ENCODE data around the gene KRT15. TPM values are rescaled to one million over a fixed set of nuclear protein-coding genes. Genes with fewer than 3 reads are reported as not detected.

Gene KRT15
- polyA plus RNA-seq, 3 donors from 2014 or later, result not detected

DNA sequence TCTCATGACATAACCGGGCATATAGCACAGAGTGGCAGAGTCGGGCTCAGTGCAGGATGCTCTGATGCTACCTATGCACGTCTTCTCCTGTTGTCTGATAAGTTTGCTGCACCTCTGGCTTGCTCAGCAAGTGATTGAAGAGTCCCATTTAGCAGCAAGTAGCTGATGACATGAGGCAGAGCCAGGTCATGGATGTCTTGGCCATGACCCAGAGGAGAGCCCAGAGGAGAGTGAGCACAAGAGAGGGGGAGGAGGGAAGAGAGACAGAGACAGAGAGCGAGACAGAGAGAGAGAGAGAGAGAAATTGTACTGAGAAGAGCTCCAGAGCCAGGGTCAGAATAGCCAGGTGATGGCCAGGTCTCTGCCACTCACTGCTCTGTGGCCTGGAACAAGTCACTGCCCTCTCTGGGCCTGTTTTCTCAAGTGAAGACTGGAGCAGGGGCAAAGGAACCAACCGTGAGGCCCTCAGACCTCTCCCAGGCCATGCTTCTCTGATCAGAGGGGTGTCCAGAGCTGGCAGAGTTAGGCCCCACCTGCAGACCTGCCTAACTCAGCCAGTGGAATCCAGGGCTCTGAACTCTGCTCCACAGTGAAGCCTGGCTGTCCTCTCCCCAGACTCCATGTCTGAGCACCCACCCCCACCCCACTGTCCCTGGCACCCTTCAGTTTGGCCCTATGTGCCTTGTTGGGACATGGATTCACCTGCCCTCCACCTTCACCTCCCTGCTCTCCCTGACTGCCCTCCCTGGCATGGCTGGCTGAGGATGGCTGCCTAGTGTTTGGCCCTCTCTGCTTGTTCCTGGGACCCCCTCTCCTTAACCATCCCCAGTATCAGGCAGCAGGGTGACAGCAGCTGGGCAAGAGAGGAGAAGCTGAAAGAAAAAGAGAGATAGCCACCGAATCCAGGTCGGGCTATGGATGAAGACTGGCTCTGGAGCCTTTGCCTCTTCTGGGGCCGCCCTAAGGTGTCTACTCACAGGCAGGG, 33.5 kb downstream of the KRT15 start:
- H3K4me1 Mint-ChIP-seq, result no peaks in the 10 kb centered on the region

DNA sequence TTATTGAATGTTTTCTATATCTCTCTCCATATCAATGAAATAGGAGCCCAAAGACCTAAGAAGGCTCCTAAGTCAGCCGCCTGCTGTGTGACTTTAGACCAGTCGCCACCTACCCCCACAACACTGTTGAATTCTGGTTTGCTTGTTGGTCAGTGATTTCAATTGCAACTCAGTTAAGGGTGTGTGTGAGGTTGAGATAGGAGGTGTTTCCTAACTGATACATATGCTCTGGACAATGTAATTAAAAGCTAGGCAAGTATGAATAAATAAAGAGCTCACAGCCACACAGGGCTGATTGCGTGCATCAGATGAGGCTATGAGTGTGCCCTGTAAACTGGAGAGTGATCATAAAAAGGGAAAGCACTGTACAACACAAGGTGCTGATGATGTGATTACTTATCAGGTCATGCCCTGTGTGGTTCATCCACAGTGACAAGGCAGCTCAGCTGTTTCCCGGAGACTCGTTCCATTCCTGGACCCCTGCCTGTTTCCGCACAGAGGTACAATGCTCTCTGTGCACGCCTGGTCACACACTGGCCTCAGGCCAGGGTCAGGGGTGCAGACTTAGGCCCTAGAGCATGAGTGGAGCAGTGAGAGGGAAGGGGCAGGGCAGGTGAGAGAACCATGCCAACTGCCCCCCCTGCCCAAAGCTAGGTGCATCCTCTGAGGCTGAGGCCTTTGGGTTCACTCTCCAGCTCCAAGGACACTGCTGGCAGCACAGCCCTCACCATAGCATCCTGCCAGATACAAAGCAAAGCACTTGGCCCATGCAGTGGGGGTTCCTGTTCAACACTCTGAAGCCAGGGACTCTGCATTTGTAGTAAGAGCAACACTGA, 34.5 kb downstream of the KRT15 start:
- H3K27me3 Mint-ChIP-seq (ENCODE audit: low read depth in 3 of 3), result peaks cover 2 to 4% (median 4%) of the 10 kb centered on the region in 3 donors
- DNase-seq, result no peak
- H3K4me3 Mint-ChIP-seq, result no peak overlapping the region
- H3K27ac Mint-ChIP-seq, result no peak overlapping the region
- no peaks in the 10 kb centered on the region for H3K36me3 Mint-ChIP-seq
- H3K4me1 Mint-ChIP-seq, result no peaks in the 10 kb centered on the region
- H3K9me3 Mint-ChIP-seq, result no peaks in the 10 kb centered on the region

More for the DNA sequence above, 33.5 kb downstream of the KRT15 start:
- H3K27ac Mint-ChIP-seq, result peak overlapping the region in 1 of 6 donors; percentile 40
- DNase-seq, result no peak
- H3K9me3 Mint-ChIP-seq, result no peaks in the 10 kb centered on the region
- no peak overlapping the region for H3K4me3 Mint-ChIP-seq
- peaks cover 2 to 4% (median 4%) of the 10 kb centered on the region in 3 donors for H3K27me3 Mint-ChIP-seq (ENCODE audit: low read depth in 3 of 3)
- no peaks in the 10 kb centered on the region for H3K36me3 Mint-ChIP-seq

DNA sequence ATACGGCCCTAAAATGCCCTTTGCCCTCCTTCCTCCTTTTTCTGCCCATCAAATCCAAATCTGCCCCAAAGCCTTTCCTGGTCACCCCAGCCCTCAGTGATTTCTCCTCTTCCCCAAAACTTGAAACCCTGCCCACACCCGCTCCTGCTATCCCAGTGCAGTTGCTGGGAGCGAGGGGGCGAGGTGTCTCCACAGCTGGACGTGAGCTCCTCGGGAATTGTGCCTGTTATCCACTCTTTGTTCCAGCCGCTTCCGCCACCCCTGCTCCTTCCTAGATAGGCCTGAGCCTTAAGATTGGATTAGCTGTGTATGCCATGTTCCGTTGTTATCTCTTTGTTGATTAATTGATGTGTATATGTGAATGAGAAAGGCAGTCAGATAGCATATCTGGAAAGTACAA, 35.2 kb downstream of the KRT15 start:
- Mint-ChIP-seq H3K9me3 (no peaks in the 10 kb centered on the region), H3K27me3 (ENCODE audit: low read depth in 3 of 3) (peaks cover 2 to 4% (median 4%) of the 10 kb centered on the region in 3 donors), H3K27ac (no peak overlapping the region), H3K36me3 (no peaks in the 10 kb centered on the region), H3K4me3 (no peak overlapping the region), H3K4me1 (no peaks in the 10 kb centered on the region)
- no peak for DNase-seq

DNA sequence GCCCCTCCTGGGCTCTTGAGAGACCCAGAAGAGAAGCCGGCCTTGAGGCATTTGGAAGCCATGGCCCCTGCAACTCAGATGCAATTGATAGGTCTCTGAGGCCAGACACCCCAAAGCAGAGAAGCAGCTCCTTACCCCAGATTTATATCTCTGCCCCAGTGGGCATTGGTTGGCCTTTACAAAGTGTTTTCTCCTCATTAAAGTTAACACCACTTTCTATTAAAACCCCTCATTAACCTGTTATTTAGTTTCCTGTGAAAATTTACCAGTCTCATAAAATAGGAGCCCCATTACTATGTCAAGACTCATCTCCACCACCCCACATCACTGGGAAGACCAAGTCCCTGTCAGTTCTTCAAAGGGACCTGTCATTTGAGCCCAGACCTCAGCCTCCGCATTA, 37.7 kb downstream of the KRT15 start, which contains the start of gene KRT35:
Gene KRT35, minus strand, starts transcription at position 116 of the 400 bp plus-strand sequence. Its CDS starts 54 bp downstream, at position 62.
- Mint-ChIP-seq H3K9me3 (no peaks in the 10 kb centered on the region), H3K36me3 (no peaks in the 10 kb centered on the region), H3K4me3 (no peak within 1 kb of the TSS), H3K4me1 (no peaks in the 10 kb centered on the region), H3K27me3 (ENCODE audit: low read depth in 3 of 3) (peaks cover 3 to 6% (median 4%) of the 10 kb centered on the region in 3 donors), H3K27ac (no peak within 1 kb of the TSS)
- DNase-seq, result no peak

DNA sequence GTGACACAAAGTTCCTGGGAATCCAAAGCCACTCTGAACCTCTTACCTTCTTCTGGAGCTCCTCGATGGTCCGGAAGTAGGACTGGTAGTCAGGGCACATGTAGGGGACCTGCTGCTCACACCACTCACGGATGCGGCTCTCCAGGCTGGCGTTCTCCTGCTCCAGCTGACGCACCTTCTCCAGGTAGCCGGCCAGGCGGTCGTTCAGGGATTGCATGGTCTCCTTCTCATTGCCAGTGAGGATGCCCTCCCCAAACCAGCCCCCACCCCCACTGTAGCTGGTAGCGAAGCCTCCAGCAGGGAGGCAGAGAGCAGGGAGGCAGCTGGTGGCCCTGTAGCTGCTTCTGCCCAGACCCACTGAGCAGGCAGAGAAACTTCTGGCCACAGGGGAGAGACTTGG, 38.1 kb downstream of the KRT15 start:
- Mint-ChIP-seq H3K36me3 (no peaks in the 10 kb centered on the region), H3K27me3 (ENCODE audit: low read depth in 3 of 3) (peaks cover 2 to 6% (median 3%) of the 10 kb centered on the region in 3 donors), H3K27ac (no peak overlapping the region), H3K4me1 (no peaks in the 10 kb centered on the region), H3K4me3 (no peak overlapping the region), H3K9me3 (no peaks in the 10 kb centered on the region)
- DNase-seq, result no peak

DNA sequence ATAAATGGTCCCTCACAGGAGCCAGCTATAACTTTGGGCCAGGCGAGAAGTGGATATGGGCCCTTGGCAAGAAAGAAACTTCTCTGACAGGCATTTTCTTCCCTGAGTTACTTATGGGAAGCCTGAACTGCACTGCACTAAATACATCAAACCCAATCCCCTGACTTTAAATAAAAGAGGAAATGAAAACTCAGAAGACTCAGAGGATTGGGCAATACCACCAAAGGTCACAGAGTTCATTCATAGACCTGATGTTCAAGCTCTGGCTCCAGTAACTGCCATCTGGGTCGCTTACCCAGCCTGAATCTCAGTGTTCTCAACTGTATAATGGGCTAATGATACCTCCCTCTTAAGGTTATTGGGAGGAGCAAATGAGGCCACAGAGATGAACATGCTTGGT, 38.6 kb downstream of the KRT15 start:
- Mint-ChIP-seq H3K27ac (no peak overlapping the region), H3K27me3 (ENCODE audit: low read depth in 3 of 3) (peaks cover 2 to 6% (median 3%) of the 10 kb centered on the region in 3 donors), H3K4me1 (no peaks in the 10 kb centered on the region), H3K36me3 (no peaks in the 10 kb centered on the region), H3K4me3 (no peak overlapping the region), H3K9me3 (no peaks in the 10 kb centered on the region)
- no peak for DNase-seq

GRCh38 chr17:41478237-41478636, 40.5 kb downstream of the KRT15 start:
- Mint-ChIP-seq H3K9me3 (no peaks in the 10 kb centered on the region), H3K27me3 (ENCODE audit: low read depth in 3 of 3) (peaks cover 0 to 6% (median 4%) of the 10 kb centered on the region in 3 donors), H3K36me3 (no peaks in the 10 kb centered on the region), H3K27ac (no peak overlapping the region), H3K4me1 (no peaks in the 10 kb centered on the region), H3K4me3 (no peak overlapping the region)
- no peak for DNase-seq

DNA sequence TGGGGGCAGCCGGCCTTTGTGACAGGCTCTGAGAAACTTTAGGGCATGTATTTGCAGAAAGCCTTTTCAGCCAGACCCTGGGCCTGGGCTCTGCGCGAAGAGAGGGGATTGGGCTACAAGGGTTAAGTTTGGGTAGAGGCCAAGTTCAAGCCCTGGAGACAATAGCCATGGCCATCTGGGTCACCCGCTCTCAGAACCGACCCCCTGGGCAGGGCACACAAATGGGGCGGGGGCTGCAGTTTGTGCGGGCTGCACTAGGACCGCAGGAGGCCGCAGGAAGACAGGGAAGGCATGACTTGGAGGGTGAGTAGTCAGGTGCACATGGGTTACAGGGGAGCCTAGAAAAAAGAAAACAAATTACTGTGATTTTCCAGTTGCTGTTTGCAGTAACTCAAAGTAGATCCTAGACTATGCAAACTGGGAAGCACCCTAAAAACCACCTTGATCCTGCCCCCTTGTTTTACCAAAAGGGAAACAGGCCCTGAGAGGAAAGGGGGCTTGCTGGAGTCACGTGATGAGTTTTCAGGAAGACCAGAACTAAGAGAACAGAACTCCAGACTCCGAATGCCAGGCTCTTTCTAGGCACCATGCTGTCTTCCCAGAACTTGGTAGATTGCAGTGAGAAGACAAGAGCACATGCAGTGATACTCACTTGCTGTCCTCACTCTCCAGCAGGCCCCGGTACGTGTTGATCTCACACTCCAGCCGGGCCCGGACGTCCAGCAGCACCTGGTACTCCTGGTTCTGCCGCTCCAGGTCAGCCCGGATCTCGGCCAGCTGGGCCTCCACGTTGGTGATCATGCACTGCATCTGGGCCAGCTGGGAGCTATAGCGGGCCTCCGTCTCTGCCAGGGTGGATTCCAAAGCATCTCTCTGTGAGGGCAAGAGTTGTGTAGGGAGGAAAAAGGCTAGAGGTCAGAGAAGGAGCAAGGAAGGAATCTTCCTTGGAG, 41.5 kb downstream of the KRT15 start:
- no peak overlapping the region for H3K4me3 Mint-ChIP-seq
- DNase-seq, result no peak
- no peak overlapping the region for H3K27ac Mint-ChIP-seq
- no peaks in the 10 kb centered on the region for H3K4me1 Mint-ChIP-seq
- H3K36me3 Mint-ChIP-seq, result no peaks in the 10 kb centered on the region
- H3K27me3 Mint-ChIP-seq (ENCODE audit: low read depth in 3 of 3), result peaks cover 0 to 7% (median 5%) of the 10 kb centered on the region in 3 donors
- no peaks in the 10 kb centered on the region for H3K9me3 Mint-ChIP-seq

DNA sequence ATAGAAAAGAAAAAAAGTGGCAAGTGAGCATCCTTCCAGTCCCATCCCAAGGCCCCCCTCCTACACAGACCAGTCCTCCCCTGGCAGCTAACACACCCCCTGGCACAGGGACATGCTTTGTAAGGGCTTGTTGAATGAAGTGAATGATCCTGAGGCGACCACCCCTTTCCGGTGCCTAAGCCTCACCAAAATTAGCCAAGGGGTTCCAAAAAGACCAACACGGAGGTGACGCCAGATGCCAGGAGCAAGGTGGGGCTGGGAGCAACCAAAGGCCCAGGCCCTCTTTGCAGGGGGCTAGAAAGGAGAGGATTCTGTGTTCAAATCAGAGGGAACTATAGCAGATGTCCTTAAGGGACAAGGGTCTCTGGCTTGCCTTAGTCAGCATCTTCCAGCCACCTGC, 43.3 kb downstream of the KRT15 start:
- Mint-ChIP-seq H3K27me3 (ENCODE audit: low read depth in 3 of 3) (peaks cover 0 to 10% (median 5%) of the 10 kb centered on the region in 3 donors), H3K36me3 (no peaks in the 10 kb centered on the region), H3K4me3 (no peak overlapping the region), H3K4me1 (no peaks in the 10 kb centered on the region), H3K27ac (no peak overlapping the region), H3K9me3 (no peaks in the 10 kb centered on the region)
- DNase-seq, result no peak

GRCh38 chr17:41474863-41475262, 43.8 kb downstream of the KRT15 start:
- Mint-ChIP-seq H3K9me3 (no peaks in the 10 kb centered on the region), H3K36me3 (no peaks in the 10 kb centered on the region), H3K4me3 (no peak overlapping the region), H3K27ac (no peak overlapping the region), H3K4me1 (no peaks in the 10 kb centered on the region), H3K27me3 (ENCODE audit: low read depth in 3 of 3) (peaks cover 0 to 10% (median 5%) of the 10 kb centered on the region in 3 donors)
- DNase-seq, result no peak

GRCh38 chr17:41468346-41468745, 50.3 kb downstream of the KRT15 start:
- Mint-ChIP-seq H3K4me1 (no peaks in the 10 kb centered on the region), H3K27me3 (ENCODE audit: low read depth in 3 of 3) (peaks cover 0 to 6% (median 6%) of the 10 kb centered on the region in 3 donors)
- no peak for DNase-seq

GRCh38 chr17:41467561-41467960, 51.1 kb downstream of the KRT15 start:
- no peaks in the 10 kb centered on the region for H3K4me1 Mint-ChIP-seq
- H3K9me3 Mint-ChIP-seq, result no peaks in the 10 kb centered on the region
- no peak overlapping the region for H3K4me3 Mint-ChIP-seq
- no peaks in the 10 kb centered on the region for H3K36me3 Mint-ChIP-seq
- peaks cover 0 to 4% (median 4%) of the 10 kb centered on the region in 3 donors for H3K27me3 Mint-ChIP-seq (ENCODE audit: low read depth in 3 of 3)
- H3K27ac Mint-ChIP-seq, result no peak overlapping the region
- no peak for DNase-seq

More at GRCh38 chr17:41468346-41468745, 50.3 kb downstream of the KRT15 start:
- Mint-ChIP-seq H3K36me3 (no peaks in the 10 kb centered on the region), H3K4me3 (no peak overlapping the region), H3K27ac (no peak overlapping the region), H3K9me3 (no peaks in the 10 kb centered on the region)

DNA sequence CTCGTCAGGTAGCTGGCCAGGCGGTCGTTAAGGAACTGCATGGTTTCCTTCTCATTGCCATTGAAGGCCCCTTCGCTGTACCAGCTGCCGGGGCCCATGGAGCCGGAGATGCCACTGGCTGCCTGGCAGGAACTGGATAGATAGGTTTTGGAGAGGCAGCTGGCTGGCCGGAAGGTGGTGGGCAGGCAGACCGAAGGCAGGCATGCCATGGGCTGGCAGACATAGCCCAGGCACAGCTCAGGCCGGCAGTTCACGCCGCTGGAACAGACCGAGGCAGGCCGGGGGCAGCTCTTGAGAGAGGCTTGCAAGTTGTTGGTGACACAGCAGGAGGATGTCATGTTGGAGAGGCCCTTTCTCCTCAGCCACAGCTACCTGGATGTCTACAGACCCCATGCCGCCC, 51.7 kb downstream of the KRT15 start, which contains the start of gene KRT32:
Gene KRT32, minus strand, starts transcription at position 399 of the 400 bp plus-strand sequence. Its CDS starts 61 bp downstream, at position 338.
- no peak for DNase-seq
- no peaks in the 10 kb centered on the region for H3K9me3 Mint-ChIP-seq
- no peaks in the 10 kb centered on the region for H3K36me3 Mint-ChIP-seq
- H3K27me3 Mint-ChIP-seq (ENCODE audit: low read depth in 3 of 3), result peaks cover under 1 to 4% (median 3%) of the 10 kb centered on the region in 3 donors
- no peak within 1 kb of the TSS for H3K4me3 Mint-ChIP-seq
- no peak within 1 kb of the TSS for H3K27ac Mint-ChIP-seq
- no peaks in the 10 kb centered on the region for H3K4me1 Mint-ChIP-seq

All from immature natural killer cell (primary cell).